ENCODE data around the gene ARHGAP45. TPM values are rescaled to one million over a fixed set of nuclear protein-coding genes. Genes with fewer than 3 reads are reported as not detected.

ARHGAP45 gene
- total and polyA plus RNA-seq, 2 experiments from 2014 or later, result 24.7 to 71.8 TPM

DNA sequence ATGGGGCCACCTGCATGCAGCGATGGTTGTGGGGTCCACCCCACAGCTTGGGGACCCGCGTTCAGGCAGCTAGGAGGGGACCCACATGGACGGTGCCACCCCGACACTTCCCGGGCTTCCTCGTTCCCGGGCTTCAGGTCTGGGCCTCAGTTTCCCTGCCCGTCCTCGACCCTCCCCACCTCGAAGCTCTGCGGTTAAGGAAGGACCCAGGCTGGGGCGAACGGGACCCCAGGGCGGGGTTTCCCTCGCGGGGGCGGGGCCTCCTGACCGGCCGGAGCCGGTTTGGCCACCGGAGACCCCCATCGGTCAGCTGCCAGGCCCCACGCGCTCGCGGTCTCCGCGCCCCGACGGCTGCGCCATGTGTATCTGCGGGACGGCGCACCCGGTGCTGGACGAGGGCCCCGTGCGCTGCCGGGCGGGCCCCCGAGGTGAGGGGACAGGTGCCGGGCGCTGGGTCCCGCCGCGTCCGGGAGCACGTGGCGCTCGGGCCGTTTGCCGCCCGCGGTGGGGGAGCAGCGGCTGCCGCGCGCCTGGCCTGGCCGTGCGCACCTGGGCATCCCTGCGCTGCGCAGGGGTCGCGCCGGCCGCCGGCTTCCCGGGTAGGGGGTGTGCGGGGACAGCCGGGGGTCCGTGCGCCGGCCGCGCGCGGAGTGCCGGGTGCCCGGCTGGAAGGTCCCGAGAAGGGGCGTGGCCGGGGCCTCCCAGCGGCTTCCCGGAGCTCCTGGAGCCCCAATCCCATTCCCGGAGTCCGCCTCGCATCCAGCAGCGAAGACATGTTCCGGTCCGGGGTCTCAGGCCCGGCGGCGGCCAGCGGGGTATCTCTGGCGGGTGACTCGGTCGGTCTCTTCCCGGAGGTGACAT is 4.2 kb downstream of the ARHGAP45 start:
- H3K9me3 Mint-ChIP-seq, result no peaks in the 10 kb centered on the region
- Histone ChIP-seq H3K27ac (ENCODE audit: low read depth) (no peak overlapping the region), H2AFZ (peak overlapping the region; percentile 91), H4K20me1 (replicated peaks; ENCODE audit: insufficient read depth) (0 out of 2 replicates have a peak, but pooled peaks cover 3% of the 10 kb centered on the region), H3K9me2 (ENCODE audit: insufficient read depth) (no peaks in the 10 kb centered on the region), H3K4me1 (ENCODE audit: insufficient read depth) (peaks cover 3% of the 10 kb centered on the region; the same call in 1 of the 2 replicates), H3K4me2 (peak overlapping the region; percentile 81), H3K4me3 (peak overlapping the region; percentile 63), H3K36me3 (ENCODE audit: insufficient read depth) (peaks cover 4% of the 10 kb centered on the region; the same call in 1 of the 2 replicates), H3K27me3 (ENCODE audit: insufficient read depth) (peaks cover 10% of the 10 kb centered on the region), H3F3A (replicated peaks; ENCODE audit: low read depth) (peaks cover 13% of the 10 kb centered on the region), H3K79me2 (replicated peaks; ENCODE audit: insufficient read depth) (0 out of 2 replicates have a peak, but pooled peaks cover 4% of the 10 kb centered on the region)
- DNase-seq (ENCODE audit: low spot score) (peak; percentile 80), ATAC-seq (peak; percentile 30)
- peaks cover 16% of the 10 kb centered on the region for H3K27me3 Mint-ChIP-seq (ENCODE audit: insufficient read depth, low read depth, poor library complexity)
- no peak overlapping the region for H3K27ac Mint-ChIP-seq
- TF ChIP-seq EZH2 (IDR thresholded peaks at IDR 0.05; ENCODE audit: low read depth, unreplicated experiment) (no peak), JUNB (IDR thresholded peaks at IDR 0.05; ENCODE audit: unreplicated experiment) (no peak), POLR2AphosphoS5 (IDR thresholded peaks at IDR 0.05; ENCODE audit: low read depth) (peak; percentile 57), STAT1 (IDR thresholded peaks at IDR 0.05; ENCODE audit: unreplicated experiment) (no peak)
- TF ChIP-seq, protein P1, sequence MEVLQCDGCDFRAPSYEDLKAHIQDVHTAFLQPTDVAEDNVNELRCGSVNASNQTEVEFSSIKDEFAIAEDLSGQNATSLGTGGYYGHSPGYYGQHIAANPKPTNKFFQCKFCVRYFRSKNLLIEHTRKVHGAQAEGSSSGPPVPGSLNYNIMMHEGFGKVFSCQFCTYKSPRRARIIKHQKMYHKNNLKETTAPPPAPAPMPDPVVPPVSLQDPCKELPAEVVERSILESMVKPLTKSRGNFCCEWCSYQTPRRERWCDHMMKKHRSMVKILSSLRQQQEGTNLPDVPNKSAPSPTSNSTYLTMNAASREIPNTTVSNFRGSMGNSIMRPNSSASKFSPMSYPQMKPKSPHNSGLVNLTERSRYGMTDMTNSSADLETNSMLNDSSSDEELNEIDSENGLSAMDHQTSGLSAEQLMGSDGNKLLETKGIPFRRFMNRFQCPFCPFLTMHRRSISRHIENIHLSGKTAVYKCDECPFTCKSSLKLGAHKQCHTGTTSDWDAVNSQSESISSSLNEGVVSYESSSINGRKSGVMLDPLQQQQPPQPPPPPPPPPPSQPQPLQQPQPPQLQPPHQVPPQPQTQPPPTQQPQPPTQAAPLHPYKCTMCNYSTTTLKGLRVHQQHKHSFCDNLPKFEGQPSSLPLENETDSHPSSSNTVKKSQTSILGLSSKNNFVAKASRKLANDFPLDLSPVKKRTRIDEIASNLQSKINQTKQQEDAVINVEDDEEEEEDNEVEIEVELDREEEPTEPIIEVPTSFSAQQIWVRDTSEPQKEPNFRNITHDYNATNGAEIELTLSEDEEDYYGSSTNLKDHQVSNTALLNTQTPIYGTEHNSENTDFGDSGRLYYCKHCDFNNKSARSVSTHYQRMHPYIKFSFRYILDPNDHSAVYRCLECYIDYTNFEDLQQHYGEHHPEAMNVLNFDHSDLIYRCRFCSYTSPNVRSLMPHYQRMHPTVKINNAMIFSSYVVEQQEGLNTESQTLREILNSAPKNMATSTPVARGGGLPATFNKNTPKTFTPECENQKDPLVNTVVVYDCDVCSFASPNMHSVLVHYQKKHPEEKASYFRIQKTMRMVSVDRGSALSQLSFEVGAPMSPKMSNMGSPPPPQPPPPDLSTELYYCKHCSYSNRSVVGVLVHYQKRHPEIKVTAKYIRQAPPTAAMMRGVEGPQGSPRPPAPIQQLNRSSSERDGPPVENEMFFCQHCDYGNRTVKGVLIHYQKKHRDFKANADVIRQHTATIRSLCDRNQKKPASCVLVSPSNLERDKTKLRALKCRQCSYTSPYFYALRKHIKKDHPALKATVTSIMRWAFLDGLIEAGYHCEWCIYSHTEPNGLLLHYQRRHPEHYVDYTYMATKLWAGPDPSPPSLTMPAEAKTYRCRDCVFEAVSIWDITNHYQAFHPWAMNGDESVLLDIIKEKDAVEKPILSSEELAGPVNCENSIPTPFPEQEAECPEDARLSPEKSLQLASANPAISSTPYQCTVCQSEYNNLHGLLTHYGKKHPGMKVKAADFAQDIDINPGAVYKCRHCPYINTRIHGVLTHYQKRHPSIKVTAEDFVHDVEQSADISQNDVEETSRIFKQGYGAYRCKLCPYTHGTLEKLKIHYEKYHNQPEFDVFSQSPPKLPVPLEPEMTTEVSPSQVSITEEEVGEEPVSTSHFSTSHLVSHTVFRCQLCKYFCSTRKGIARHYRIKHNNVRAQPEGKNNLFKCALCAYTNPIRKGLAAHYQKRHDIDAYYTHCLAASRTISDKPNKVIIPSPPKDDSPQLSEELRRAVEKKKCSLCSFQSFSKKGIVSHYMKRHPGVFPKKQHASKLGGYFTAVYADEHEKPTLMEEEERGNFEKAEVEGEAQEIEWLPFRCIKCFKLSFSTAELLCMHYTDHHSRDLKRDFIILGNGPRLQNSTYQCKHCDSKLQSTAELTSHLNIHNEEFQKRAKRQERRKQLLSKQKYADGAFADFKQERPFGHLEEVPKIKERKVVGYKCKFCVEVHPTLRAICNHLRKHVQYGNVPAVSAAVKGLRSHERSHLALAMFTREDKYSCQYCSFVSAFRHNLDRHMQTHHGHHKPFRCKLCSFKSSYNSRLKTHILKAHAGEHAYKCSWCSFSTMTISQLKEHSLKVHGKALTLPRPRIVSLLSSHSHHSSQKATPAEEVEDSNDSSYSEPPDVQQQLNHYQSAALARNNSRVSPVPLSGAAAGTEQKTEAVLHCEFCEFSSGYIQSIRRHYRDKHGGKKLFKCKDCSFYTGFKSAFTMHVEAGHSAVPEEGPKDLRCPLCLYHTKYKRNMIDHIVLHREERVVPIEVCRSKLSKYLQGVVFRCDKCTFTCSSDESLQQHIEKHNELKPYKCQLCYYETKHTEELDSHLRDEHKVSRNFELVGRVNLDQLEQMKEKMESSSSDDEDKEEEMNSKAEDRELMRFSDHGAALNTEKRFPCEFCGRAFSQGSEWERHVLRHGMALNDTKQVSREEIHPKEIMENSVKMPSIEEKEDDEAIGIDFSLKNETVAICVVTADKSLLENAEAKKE (CRISPR knock-in tag; IDR thresholded peaks at IDR 0.05), result no peak
- H3K36me3 Mint-ChIP-seq (ENCODE audit: low read depth), result peaks cover 16% of the 10 kb centered on the region
- H3K4me1 Mint-ChIP-seq, result peaks cover 12% of the 10 kb centered on the region
- H3K4me3 Mint-ChIP-seq, result peak overlapping the region; percentile 82
